HepG2 (cell line): Measurements from ENCODE around the gene PRRC2A. TPM values are rescaled to one million over a fixed set of nuclear protein-coding genes. Genes with fewer than 3 reads are reported as not detected.

Experiments
- CREM ChIP-seq, 2 experiments: sonication (generic) in 1 of 2; formaldehyde crosslinking in 1 of 2; IDR thresholded peaks; 2 replicates each; pipeline versions ENCODE4 v1.4.0 to v1.6.1; 2016 to 2020; ENCODE audit warnings: antibody characterized with exemption in 1 of 2, mild to moderate bottlenecking in 1 of 2, missing genetic modification reagents in 1 of 2
- IRX3 ChIP-seq: sonication (generic); formaldehyde crosslinking; IDR thresholded peaks from 2 replicates; pipeline ENCODE4 v1.8.1; 2023; ENCODE audit warnings: mild to moderate bottlenecking, low read depth, missing genetic modification reagents, borderline replicate concordance
- MEIS2 ChIP-seq: sonication (generic); formaldehyde crosslinking; IDR thresholded peaks from 2 replicates; pipeline ENCODE4 v1.9.0; 2021; ENCODE audit warnings: mild to moderate bottlenecking, missing genetic modification reagents
- MIXL1 ChIP-seq: IDR thresholded peaks from 2 replicates; pipeline ENCODE4 v1.6.1; 2016
- NONO ChIP-seq, 2 experiments: fragments of 450-650 bp in 1 of 2; sonication (generic) in 1 of 2; formaldehyde crosslinking in 1 of 2; IDR thresholded peaks in 1 of 2; conservative IDR thresholded peaks in 1 of 2; 2 replicates each; pipeline versions ENCODE4 v1.6.1 to v1.8.0; 2017 to 2022; ENCODE audit warnings: mild to moderate bottlenecking in 1 of 2, missing genetic modification reagents in 1 of 2, moderate library complexity in 1 of 2
- RARA ChIP-seq: IDR thresholded peaks from 2 replicates; pipeline ENCODE4 v1.6.1; 2016; ENCODE audit warnings: missing genetic modification reagents, missing compliant biosample characterization
- RNF2 ChIP-seq: fragments of 450-650 bp; conservative IDR thresholded peaks from 2 replicates; pipeline ENCODE4 v1.6.1; 2016; ENCODE audit warnings: low read depth
- RXRA ChIP-seq: sonication (generic); formaldehyde crosslinking; IDR thresholded peaks from 2 replicates; pipeline ENCODE4 v1.5.1; 2020; ENCODE audit warnings: missing genetic modification reagents
- TBL1XR1 ChIP-seq: fragments of 150-350 bp; IDR thresholded peaks from 2 replicates; pipeline ENCODE4 v1.6.1; 2014; ENCODE audit warnings: borderline replicate concordance, low read length; ENCODE audit not compliant: partially characterized antibody
- YY1 ChIP-seq: IDR thresholded peaks from 2 replicates; pipeline ENCODE4 v1.6.1; 2011; ENCODE audit warnings: low read length, low read depth, moderate library complexity, mild to moderate bottlenecking; ENCODE audit not compliant: insufficient read depth, insufficient replicate concordance
- ZNF468 ChIP-seq: sonication (generic); formaldehyde crosslinking; IDR thresholded peaks from 2 replicates; pipeline ENCODE4 v1.8.0; 2022; ENCODE audit warnings: mild to moderate bottlenecking, moderate library complexity, missing genetic modification reagents
- ZNF597 ChIP-seq: sonication (generic); formaldehyde crosslinking; IDR thresholded peaks from 2 replicates; pipeline ENCODE4 v1.5.0; 2020; ENCODE audit warnings: missing genetic modification reagents
- ZNF615 ChIP-seq: sonication (generic); formaldehyde crosslinking; IDR thresholded peaks from 2 replicates; pipeline ENCODE4 v1.5.0; 2020; ENCODE audit warnings: mild to moderate bottlenecking, missing genetic modification reagents, borderline replicate concordance
- ZNF660 ChIP-seq: sonication (generic); formaldehyde crosslinking; IDR thresholded peaks from 2 replicates; pipeline ENCODE4 v1.5.1; 2020; ENCODE audit warnings: mild to moderate bottlenecking, low read depth, missing genetic modification reagents, borderline replicate concordance
- polyA plus RNA-seq, 8 experiments: library from polyadenylated mRNA; depleted of rRNA in 3 of 8; stranded (reverse) in 7 of 8; unstranded in 1 of 8; fragments of >200 nt; fragmentation: Illumina TruSeq in 4 of 8; extraction: Trizol in 4 of 8; gene quantifications; 2 replicates each; pipeline versions ENCODE4 v1.2.1 to v1.2.3, GENCODE V29; 2011 to 2016; ENCODE audit warnings: low read depth in 4 of 8, missing spikeins in 1 of 8, mixed read lengths in 1 of 8; ENCODE audit not compliant: insufficient read depth in 1 of 8
- total RNA-seq, 5 experiments: library from RNA; depleted of rRNA; stranded (reverse); fragments of >200 nt; fragmentation: Illumina TruSeq; extraction: Trizol; gene quantifications; 2 replicates each; pipeline ENCODE4 v1.2.3, GENCODE V29; 2016; ENCODE audit warnings: low read depth in 1 of 5
- TF ChIP-seq, protein P1 (sequence below): sonication (generic); formaldehyde crosslinking; IDR thresholded peaks from 2 replicates; pipeline ENCODE4 v1.5.1; 2020; ENCODE audit warnings: mild to moderate bottlenecking, moderate library complexity, missing genetic modification reagents
- TF ChIP-seq, protein P2 (sequence below): sonication (generic); formaldehyde crosslinking; IDR thresholded peaks from 2 replicates; pipeline ENCODE4 v1.8.1; 2023; ENCODE audit warnings: mild to moderate bottlenecking, missing genetic modification reagents
- TF ChIP-seq, protein P3 (sequence below), 2 experiments: sonication (generic) in 1 of 2; formaldehyde crosslinking in 1 of 2; IDR thresholded peaks; 2 replicates each; pipeline versions ENCODE4 v1.6.1 to v1.9.0; 2014 to 2022; ENCODE audit warnings: antibody characterized with exemption in 1 of 2, borderline replicate concordance in 1 of 2, inconsistent platforms in 1 of 2, low read depth in 1 of 2, missing genetic modification reagents in 1 of 2

PRRC2A gene
- total and polyA plus RNA-seq, 2 of the 13 experiments (the other 11 are each of a cell fraction or from before 2014, with no cell fraction given): 38.9 to 47.4 TPM

GRCh38 chr6:31619805-31620585, 520 bp upstream of the PRRC2A start (continued):
- TF ChIP-seq, protein P1, sequence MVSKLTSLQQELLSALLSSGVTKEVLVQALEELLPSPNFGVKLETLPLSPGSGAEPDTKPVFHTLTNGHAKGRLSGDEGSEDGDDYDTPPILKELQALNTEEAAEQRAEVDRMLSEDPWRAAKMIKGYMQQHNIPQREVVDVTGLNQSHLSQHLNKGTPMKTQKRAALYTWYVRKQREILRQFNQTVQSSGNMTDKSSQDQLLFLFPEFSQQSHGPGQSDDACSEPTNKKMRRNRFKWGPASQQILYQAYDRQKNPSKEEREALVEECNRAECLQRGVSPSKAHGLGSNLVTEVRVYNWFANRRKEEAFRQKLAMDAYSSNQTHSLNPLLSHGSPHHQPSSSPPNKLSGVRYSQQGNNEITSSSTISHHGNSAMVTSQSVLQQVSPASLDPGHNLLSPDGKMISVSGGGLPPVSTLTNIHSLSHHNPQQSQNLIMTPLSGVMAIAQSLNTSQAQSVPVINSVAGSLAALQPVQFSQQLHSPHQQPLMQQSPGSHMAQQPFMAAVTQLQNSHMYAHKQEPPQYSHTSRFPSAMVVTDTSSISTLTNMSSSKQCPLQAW: peak; percentile 75
- TF ChIP-seq TBL1XR1 (peak; percentile 78), ZNF468 (CRISPR knock-in tag) (no peak), IRX3 (CRISPR knock-in tag) (peak; percentile 92), RXRA (CRISPR knock-in tag) (peak; percentile 65), ZNF597 (no peak), ZNF660 (CRISPR knock-in tag) (no peak), YY1 (peak; percentile 52), RARA (peak; percentile 6; the same call in 1 of the 2 replicates), MIXL1 (CRISPR knock-in tag) (0 out of 2 replicates have a peak, but pooled peaks have one; percentile 33), ZNF615 (CRISPR knock-in tag) (0 out of 2 replicates have a peak, but pooled peaks have one; percentile 89), NONO (IDR thresholded peaks at IDR 0.05) (no peak), NONO (CRISPR knock-in tag; conservative IDR thresholded peaks at IDR 0.05) (peak; percentile 73), RNF2 (peak; percentile 97), MEIS2 (CRISPR knock-in tag) (0 out of 2 replicates have a peak, but pooled peaks have one; percentile 84), CREM (IDR thresholded peaks at IDR 0.05) (peak; percentile 92), CREM (CRISPR knock-in tag; IDR thresholded peaks at IDR 0.05) (no peak)
- TF ChIP-seq, protein P2, sequence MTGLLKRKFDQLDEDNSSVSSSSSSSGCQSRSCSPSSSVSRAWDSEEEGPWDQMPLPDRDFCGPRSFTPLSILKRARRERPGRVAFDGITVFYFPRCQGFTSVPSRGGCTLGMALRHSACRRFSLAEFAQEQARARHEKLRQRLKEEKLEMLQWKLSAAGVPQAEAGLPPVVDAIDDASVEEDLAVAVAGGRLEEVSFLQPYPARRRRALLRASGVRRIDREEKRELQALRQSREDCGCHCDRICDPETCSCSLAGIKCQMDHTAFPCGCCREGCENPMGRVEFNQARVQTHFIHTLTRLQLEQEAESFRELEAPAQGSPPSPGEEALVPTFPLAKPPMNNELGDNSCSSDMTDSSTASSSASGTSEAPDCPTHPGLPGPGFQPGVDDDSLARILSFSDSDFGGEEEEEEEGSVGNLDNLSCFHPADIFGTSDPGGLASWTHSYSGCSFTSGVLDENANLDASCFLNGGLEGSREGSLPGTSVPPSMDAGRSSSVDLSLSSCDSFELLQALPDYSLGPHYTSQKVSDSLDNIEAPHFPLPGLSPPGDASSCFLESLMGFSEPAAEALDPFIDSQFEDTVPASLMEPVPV (CRISPR knock-in tag): peak; percentile 84; the same call in 1 of the 2 replicates
- TF ChIP-seq, protein P3, sequence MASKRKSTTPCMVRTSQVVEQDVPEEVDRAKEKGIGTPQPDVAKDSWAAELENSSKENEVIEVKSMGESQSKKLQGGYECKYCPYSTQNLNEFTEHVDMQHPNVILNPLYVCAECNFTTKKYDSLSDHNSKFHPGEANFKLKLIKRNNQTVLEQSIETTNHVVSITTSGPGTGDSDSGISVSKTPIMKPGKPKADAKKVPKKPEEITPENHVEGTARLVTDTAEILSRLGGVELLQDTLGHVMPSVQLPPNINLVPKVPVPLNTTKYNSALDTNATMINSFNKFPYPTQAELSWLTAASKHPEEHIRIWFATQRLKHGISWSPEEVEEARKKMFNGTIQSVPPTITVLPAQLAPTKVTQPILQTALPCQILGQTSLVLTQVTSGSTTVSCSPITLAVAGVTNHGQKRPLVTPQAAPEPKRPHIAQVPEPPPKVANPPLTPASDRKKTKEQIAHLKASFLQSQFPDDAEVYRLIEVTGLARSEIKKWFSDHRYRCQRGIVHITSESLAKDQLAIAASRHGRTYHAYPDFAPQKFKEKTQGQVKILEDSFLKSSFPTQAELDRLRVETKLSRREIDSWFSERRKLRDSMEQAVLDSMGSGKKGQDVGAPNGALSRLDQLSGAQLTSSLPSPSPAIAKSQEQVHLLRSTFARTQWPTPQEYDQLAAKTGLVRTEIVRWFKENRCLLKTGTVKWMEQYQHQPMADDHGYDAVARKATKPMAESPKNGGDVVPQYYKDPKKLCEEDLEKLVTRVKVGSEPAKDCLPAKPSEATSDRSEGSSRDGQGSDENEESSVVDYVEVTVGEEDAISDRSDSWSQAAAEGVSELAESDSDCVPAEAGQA (IDR thresholded peaks at IDR 0.05; ENCODE audit: low read depth): peak; percentile 90
- TF ChIP-seq, protein P3 (CRISPR knock-in tag; IDR thresholded peaks at IDR 0.05; ENCODE audit: borderline replicate concordance): peak; percentile 80; the same call in 1 of the 2 replicates
